Activated naive CD4-positive, alpha-beta T cell treated with anti-CD3 and anti-CD28 coated beads for 36 hours (primary cell): ENCODE data around the gene COX7B2. TPM values are rescaled to one million over a fixed set of nuclear protein-coding genes. Genes with fewer than 3 reads are reported as not detected.

Source experiments
- CTCF ChIA-PET: fragments of 350-600 bp; sonication (Branson Sonifier 250); formaldehyde crosslinking; loops from one replicate; lab custom pipeline; 2021; ENCODE audit warnings: antibody characterized with exemption; lab: Charles Lee
- DNase-seq: peaks from one replicate; pipeline ENCODE4 v3.0.0-alpha.2; 2020
- H3K27ac Mint-ChIP-seq: one replicate; pipeline ENCODE4 v1.8.0; 2021; ENCODE audit warnings: mild to moderate bottlenecking, mixed read lengths
- H3K27me3 Mint-ChIP-seq: one replicate; pipeline ENCODE4 v1.8.0; 2021; ENCODE audit warnings: low read depth, mixed read lengths
- H3K36me3 Mint-ChIP-seq: one replicate; pipeline ENCODE4 v1.8.0; 2021; ENCODE audit warnings: low read depth, mixed read lengths
- H3K4me1 Mint-ChIP-seq: one replicate; pipeline ENCODE4 v1.8.0; 2021; ENCODE audit warnings: low read depth, mixed read lengths
- H3K4me3 Mint-ChIP-seq: one replicate; pipeline ENCODE4 v1.8.0; 2021; ENCODE audit warnings: mild to moderate bottlenecking, moderate library complexity, mixed read lengths
- H3K9me3 Mint-ChIP-seq: one replicate; pipeline ENCODE4 v1.8.0; 2021; ENCODE audit warnings: mixed read lengths
- intact Hi-C: fragments of 100-400 bp; cut with micrococcal nuclease; formaldehyde crosslinking; loops from one replicate; pipeline ENCODE4 v1.15.1; 2023
- total RNA-seq, 2 experiments: library from RNA; stranded (reverse); gene quantifications; one replicate each; pipeline ENCODE4 v1.2.3, GENCODE V29; 2021

Gene COX7B2
- total RNA-seq, 2 experiments from 2014 or later: not detected

DNA sequence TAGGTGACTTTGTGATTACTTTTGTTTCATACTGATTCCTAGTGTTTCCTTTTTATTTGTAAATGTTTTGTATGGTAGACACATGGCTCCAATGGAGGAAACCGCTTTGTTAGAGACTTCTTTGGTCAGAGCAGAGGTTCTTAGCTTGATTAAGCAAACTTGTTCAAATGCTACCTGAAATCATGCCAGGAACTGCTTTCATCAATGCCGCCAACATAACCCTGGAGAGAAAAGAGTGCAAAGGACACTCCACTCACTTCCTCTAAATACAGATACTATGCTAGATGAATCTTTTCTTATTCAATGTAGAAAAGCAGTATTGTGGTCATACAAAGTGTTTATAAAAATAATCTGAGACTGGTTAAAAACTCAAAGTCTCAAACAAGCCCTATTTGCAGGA lies 25.7 kb upstream of the COX7B2 start:
- DNase-seq: no peak
- Mint-ChIP-seq H3K9me3 (no peaks in the 10 kb centered on the region), H3K27ac (no peak overlapping the region), H3K27me3 (peaks cover 2% of the 10 kb centered on the region), H3K4me1 (no peaks in the 10 kb centered on the region), H3K36me3 (no peaks in the 10 kb centered on the region), H3K4me3 (no peak overlapping the region)
- CTCF ChIA-PET: no interaction called here
- intact Hi-C loops: loop anchor here (10.0 kb wide), 1 partner anchor 630 kb away; no protein-coding TSS in a partner anchor

DNA sequence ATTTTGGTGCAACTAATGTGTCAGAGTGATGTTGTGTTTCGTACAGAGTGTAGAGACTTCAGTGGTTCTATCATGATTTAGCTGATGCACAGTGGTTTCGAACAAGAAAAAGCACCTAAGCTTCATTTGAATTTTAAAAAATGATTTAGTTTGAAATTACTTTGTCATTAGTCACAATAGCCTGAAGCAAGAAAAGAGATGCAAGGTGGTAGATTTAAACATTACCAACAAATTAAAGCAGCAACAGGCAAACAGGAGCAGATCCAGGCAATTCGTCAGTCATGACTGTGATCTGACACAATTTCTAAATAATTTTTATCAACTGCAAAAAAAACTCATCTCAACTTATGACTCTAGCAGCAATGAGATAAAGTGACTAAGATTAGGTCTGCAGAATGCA lies 24.6 kb upstream of the COX7B2 start:
- Mint-ChIP-seq H3K4me1 (no peaks in the 10 kb centered on the region), H3K9me3 (no peaks in the 10 kb centered on the region), H3K4me3 (no peak overlapping the region), H3K27me3 (peaks cover 2% of the 10 kb centered on the region), H3K27ac (no peak overlapping the region), H3K36me3 (no peaks in the 10 kb centered on the region)
- no peak for DNase-seq
- intact Hi-C loops: loop anchor here (2.0 to 10.0 kb wide), 2 partner anchors 451 to 631 kb away; no protein-coding TSS in a partner anchor
- CTCF ChIA-PET: no interaction called here

DNA sequence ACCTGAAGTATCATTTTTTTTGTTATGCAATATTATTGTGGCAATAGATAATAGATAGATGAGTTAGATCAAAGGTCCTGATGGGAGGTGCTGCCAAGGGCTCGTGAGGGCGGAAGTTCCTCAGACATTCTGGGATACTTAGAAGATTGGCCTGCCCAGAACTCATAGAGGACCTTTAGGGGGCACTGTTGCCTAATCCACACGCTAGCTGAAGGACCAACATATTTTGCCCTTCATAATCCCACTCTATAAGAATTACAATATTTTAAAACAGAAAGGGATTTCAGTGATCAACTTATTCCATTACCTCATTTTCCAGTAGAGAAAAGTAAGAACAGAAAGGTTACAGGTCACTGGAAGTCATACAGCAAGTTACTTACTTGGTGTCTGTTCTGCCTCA lies 22.9 kb upstream of the COX7B2 start:
- peak; percentile 24 for DNase-seq
- Mint-ChIP-seq H3K36me3 (no peaks in the 10 kb centered on the region), H3K4me1 (no peaks in the 10 kb centered on the region), H3K9me3 (no peaks in the 10 kb centered on the region), H3K27ac (no peak overlapping the region), H3K4me3 (no peak overlapping the region), H3K27me3 (peaks cover 9% of the 10 kb centered on the region)
- intact Hi-C loops: loop anchor here (1.0 to 10.0 kb wide), 4 partner anchors 100 to 633 kb away; no protein-coding TSS in a partner anchor
- CTCF ChIA-PET: interaction anchor here (0.7 to 0.9 kb wide), 3 partner anchors 101 to 1833 kb away, joined by 3 to 4 read pairs (median 3); no protein-coding TSS in a partner anchor

DNA sequence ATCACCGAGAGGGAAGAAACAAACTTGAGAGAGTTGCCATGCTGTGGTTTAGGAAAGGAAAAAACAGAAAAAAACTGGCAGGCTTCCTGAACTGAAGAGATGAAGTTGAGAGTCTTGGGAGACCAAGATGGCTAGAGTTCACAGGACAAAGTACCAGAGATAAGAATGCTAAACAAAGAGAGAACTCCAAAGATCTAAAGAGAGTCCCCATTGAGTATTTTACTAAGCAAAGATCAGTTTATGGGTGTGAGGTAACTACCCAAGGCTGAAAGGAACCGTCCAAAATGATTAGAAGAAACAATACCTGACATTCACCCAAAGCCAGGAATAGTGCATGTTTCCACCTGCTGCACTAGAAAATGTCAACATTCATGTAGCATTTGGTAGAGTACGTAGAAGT lies 21.8 kb upstream of the COX7B2 start:
- Mint-ChIP-seq H3K36me3 (no peaks in the 10 kb centered on the region), H3K4me3 (no peak overlapping the region), H3K27ac (no peak overlapping the region), H3K27me3 (peaks cover 9% of the 10 kb centered on the region), H3K9me3 (no peaks in the 10 kb centered on the region), H3K4me1 (no peaks in the 10 kb centered on the region)
- DNase-seq: no peak
- CTCF ChIA-PET: interaction anchor here (0.7 kb wide), 1 partner anchor 242 kb away, joined by 4 read pairs; no protein-coding TSS in a partner anchor
- intact Hi-C loops: loop anchor here (10.0 kb wide), 1 partner anchor 634 kb away; no protein-coding TSS in a partner anchor

DNA sequence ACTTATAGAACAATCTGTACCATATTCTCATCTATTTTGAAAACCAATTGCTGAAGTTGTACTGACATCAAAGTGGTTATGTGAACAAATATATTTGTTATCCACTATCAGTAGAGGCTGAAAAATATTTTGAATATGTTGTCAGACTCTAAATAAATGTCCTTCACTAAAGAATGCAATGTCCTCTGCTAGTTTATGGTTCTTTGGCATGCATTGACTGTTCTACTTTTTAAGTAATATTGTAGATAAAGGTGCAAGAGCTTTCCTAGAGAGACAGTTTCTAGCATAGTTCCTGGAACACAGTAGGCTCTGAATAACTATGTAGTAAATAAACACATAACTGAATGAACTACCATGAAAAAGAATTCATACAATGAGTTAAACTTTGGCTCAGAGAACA lies 18.2 kb upstream of the COX7B2 start:
- no peaks in the 10 kb centered on the region for H3K36me3 Mint-ChIP-seq
- CTCF ChIA-PET: no interaction called here
- H3K4me1 Mint-ChIP-seq: no peaks in the 10 kb centered on the region
- DNase-seq: no peak
- no peaks in the 10 kb centered on the region for H3K9me3 Mint-ChIP-seq
- no peak overlapping the region for H3K4me3 Mint-ChIP-seq
- H3K27me3 Mint-ChIP-seq: peaks cover 9% of the 10 kb centered on the region
- H3K27ac Mint-ChIP-seq: no peak overlapping the region
- intact Hi-C loops: no loop called here

DNA sequence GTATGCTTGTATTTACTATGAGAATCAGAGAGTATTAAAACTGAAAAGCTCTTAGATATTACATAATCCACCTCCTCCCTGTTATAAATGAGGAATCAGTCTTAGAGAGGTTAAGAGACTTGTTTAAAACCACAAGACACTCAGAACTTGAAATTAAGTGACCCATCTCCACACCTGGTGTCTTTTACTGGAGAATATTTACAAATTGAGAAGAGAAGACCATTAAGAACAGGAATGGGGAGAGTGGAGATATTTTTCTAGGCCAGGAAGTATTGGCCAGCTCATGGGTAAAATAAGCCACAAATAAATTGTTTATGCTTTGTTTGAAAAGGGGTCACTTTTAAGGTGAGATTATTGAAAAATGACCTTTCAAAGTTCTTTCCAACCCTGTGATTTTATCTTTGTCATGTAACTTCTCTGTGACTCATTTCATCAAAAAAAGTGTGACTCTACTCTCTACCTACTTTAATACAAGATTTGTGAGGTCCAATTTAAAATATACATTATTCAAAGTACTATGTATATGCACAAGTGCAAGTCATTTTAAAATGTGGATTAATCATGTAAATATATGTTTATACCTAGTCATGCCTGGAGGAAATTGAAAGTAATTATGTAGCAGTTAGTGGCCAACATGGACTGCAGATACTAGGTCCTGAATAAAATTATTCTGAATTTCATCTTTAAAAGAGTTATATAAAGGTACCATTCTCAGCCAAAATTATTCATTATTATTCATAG lies 15.9 kb upstream of the COX7B2 start:
- Mint-ChIP-seq H3K36me3 (no peaks in the 10 kb centered on the region), H3K4me1 (no peaks in the 10 kb centered on the region), H3K27ac (no peak overlapping the region), H3K4me3 (no peak overlapping the region), H3K9me3 (no peaks in the 10 kb centered on the region), H3K27me3 (peaks cover 8% of the 10 kb centered on the region)
- no peak for DNase-seq
- intact Hi-C loops: no loop called here
- CTCF ChIA-PET: no interaction called here

DNA sequence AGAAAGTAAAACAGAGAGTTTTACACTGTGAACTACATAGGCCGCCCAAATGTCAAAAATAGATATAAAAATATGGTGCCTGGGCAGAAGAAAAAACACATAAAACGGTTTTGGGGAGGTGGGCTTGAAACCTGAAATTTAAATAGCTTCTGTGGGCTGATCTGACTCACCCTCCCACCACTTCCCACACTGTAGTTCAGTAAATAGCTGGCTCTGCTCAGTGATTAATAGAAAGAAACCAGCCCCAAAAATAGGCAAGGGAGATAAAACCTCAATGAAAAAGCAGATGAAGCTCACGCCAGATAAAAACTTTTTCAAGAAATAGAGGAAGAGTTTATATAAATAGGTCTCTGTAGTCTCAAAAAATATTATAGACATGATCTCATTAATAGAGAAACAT lies 13.2 kb upstream of the COX7B2 start:
- Mint-ChIP-seq H3K27me3 (peaks cover 4% of the 10 kb centered on the region), H3K36me3 (no peaks in the 10 kb centered on the region), H3K4me3 (no peak overlapping the region), H3K27ac (no peak overlapping the region), H3K4me1 (no peaks in the 10 kb centered on the region), H3K9me3 (no peaks in the 10 kb centered on the region)
- no peak for DNase-seq
- intact Hi-C loops: no loop called here
- CTCF ChIA-PET: interaction anchor here (1.0 kb wide), 1 partner anchor 12 kb away, joined by 3 read pairs; no protein-coding TSS in a partner anchor

DNA sequence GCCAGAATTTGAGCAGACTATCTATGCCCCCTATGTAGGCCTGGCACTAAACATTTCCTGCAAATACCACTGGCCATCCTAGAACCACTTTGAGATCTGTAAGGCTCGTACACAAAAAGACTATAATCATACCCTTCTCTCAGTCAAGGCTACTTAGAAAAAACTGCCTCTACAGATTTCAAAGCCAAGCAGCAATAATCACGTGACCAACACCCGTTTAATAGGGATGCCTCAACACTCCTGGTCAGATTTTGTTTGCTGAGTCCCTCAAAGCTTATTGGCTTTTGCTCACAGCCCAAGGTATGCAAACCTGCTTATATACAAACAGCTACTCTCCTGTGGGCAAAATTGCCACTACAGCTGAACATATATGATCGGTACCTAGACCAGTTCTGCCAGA lies 897 bp downstream of the COX7B2 start:
- no peak for DNase-seq
- H3K9me3 Mint-ChIP-seq: no peaks in the 10 kb centered on the region
- no peaks in the 10 kb centered on the region for H3K4me1 Mint-ChIP-seq
- no peaks in the 10 kb centered on the region for H3K36me3 Mint-ChIP-seq
- no peaks in the 10 kb centered on the region for H3K27me3 Mint-ChIP-seq
- no peak overlapping the region for H3K27ac Mint-ChIP-seq
- intact Hi-C loops: no loop called here
- CTCF ChIA-PET: no interaction called here
- H3K4me3 Mint-ChIP-seq: no peak overlapping the region

DNA sequence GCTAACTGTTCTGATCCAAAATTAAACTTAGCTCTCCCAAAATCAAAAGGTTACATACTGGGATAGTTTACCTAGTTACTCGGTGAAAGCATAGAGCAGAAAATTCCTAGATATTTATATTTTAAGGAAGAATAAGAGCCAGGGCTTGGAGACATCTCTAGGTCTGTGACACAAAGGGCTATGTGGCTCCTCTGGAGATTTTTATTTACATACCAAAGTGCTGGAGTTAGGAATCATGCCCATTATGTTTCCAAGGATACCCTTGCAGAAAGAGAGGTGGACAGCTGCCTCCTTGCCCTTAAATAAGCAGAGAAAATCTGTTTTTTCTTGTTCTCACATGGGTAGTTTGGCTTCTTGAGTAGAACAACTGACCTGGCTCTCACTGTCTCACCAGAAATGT lies 9.0 kb downstream of the COX7B2 start:
- no peak for DNase-seq
- intact Hi-C loops: no loop called here
- no peak overlapping the region for H3K27ac Mint-ChIP-seq
- CTCF ChIA-PET: no interaction called here
- no peak overlapping the region for H3K4me3 Mint-ChIP-seq
- H3K4me1 Mint-ChIP-seq: no peaks in the 10 kb centered on the region
- no peaks in the 10 kb centered on the region for H3K36me3 Mint-ChIP-seq
- H3K9me3 Mint-ChIP-seq: no peaks in the 10 kb centered on the region
- no peaks in the 10 kb centered on the region for H3K27me3 Mint-ChIP-seq

DNA sequence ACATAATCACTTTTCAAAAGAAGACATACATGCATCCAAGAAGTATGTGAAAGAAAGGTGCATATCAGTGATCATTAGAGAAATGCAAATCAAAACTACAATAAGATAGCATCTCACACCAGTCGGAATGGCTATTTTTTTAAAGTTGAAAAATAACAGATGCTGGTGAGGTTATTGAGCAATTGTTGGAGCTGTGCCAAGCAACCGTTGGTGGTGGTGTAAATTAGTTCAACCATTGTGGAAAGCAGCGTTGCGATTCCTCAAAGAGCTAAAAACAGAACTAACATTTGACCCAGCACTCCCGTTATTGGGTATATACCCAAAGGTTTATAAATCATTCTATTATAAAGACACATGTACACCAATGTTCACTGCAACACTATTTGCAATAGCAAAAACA lies 14.2 kb downstream of the COX7B2 start:
- H3K27ac Mint-ChIP-seq: no peak overlapping the region
- CTCF ChIA-PET: no interaction called here
- H3K36me3 Mint-ChIP-seq: no peaks in the 10 kb centered on the region
- H3K4me1 Mint-ChIP-seq: no peaks in the 10 kb centered on the region
- H3K9me3 Mint-ChIP-seq: peaks cover 5% of the 10 kb centered on the region
- no peak overlapping the region for H3K4me3 Mint-ChIP-seq
- no peak for DNase-seq
- no peaks in the 10 kb centered on the region for H3K27me3 Mint-ChIP-seq
- intact Hi-C loops: no loop called here

DNA sequence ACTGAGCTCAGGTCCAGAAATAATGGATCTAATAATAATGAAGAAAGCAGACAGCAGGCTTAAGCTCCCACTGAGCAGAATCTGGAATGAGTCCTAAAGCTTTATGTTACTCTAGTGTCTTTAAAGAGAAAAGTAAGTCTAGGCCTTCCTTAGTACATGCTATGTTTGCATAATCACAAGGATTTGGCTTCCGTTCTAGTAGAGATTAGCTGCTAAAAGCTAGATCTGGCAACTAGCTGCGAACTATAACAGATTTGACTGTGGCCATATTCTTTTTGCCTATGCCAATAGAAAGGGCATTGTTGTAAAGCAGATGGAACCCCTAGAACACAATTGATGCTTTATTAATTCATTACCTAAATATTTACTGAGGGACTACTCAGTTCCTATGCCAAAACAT lies 19.0 kb downstream of the COX7B2 start:
- peaks cover 5% of the 10 kb centered on the region for H3K9me3 Mint-ChIP-seq
- DNase-seq: no peak
- H3K36me3 Mint-ChIP-seq: no peaks in the 10 kb centered on the region
- CTCF ChIA-PET: interaction anchor here (0.6 kb wide), 1 partner anchor 24 kb away, joined by 3 read pairs; no protein-coding TSS in a partner anchor
- H3K4me3 Mint-ChIP-seq: no peak overlapping the region
- no peaks in the 10 kb centered on the region for H3K4me1 Mint-ChIP-seq
- no peaks in the 10 kb centered on the region for H3K27me3 Mint-ChIP-seq
- no peak overlapping the region for H3K27ac Mint-ChIP-seq
- intact Hi-C loops: no loop called here

DNA sequence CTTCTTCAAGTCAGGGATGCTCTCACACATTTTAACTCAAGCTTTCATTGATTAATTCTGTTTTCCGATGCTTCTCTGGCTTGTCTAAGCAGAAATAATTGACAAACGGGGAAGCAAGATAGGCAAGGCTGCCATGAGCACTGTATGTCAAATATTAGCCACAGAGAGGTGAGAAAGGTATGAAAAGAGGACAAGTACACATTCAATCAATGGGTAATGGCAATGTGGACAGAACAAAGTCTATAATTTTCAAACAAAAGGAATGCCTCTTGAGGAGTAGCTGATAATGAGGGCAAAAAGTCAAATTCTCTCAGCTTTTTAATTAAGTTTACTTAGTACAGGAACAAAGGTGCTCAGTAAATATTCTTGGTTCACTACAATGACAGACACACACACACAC lies 19.6 kb downstream of the COX7B2 start:
- no peak overlapping the region for H3K27ac Mint-ChIP-seq
- H3K4me1 Mint-ChIP-seq: no peaks in the 10 kb centered on the region
- no peak for DNase-seq
- H3K27me3 Mint-ChIP-seq: no peaks in the 10 kb centered on the region
- no peak overlapping the region for H3K4me3 Mint-ChIP-seq
- H3K9me3 Mint-ChIP-seq: peaks cover 5% of the 10 kb centered on the region
- no peaks in the 10 kb centered on the region for H3K36me3 Mint-ChIP-seq
- CTCF ChIA-PET: interaction anchor here (0.6 kb wide), 1 partner anchor 25 kb away, joined by 3 read pairs; no protein-coding TSS in a partner anchor
- intact Hi-C loops: no loop called here

DNA sequence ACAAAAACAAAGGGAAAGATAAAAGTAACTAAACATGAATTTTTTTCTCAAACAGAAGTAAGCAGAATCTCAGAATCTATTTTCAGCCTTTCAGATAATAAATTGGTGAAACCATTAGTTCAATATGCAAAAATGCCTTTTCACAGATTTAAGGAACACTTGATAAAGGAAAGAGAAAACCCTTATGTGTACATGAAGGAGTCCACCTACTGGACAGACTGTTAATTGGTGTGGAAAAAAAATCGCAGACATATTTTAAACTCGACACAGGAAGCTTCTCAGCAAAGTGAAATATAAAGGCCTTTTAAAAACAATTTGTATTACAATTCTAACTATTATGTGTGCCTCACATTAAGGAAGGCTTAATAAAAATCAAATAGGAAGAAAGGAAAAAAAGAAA lies 22.3 kb downstream of the COX7B2 start:
- Mint-ChIP-seq H3K27ac (no peak overlapping the region), H3K27me3 (no peaks in the 10 kb centered on the region), H3K36me3 (no peaks in the 10 kb centered on the region), H3K4me1 (no peaks in the 10 kb centered on the region), H3K4me3 (no peak overlapping the region), H3K9me3 (no peaks in the 10 kb centered on the region)
- DNase-seq: no peak
- CTCF ChIA-PET: no interaction called here
- intact Hi-C loops: no loop called here
